Panc1 (cell line): ENCODE data around the gene WIF1. TPM values are rescaled to one million over a fixed set of nuclear protein-coding genes. Genes with fewer than 3 reads are reported as not detected.

Source experiments
- total RNA-seq: library from RNA; stranded (reverse); gene quantifications from one replicate; pipeline ENCODE4 v1.2.1, GENCODE V29; 2021; ENCODE audit not compliant: unreplicated experiment

WIF1 gene
- total RNA-seq, 1 experiment from 2014 or later, result not detected

Other genes with a start within 250 kb of the WIF1 start
- gene LEMD3, start 48.3 kb upstream of the WIF1 start, total RNA-seq, result 26.9 TPM
- 89.7 TPM for gene MSRB3, start 157.4 kb upstream of the WIF1 start, total RNA-seq